Measurements from ENCODE around the gene EWSR1.
A peak's percentile ranks its signal among the peaks of the same experiment; 100 is the strongest.
"Not testable (repeated sequence)": the region's sequence is repeated elsewhere in the genome, so short reads cannot be mapped to it uniquely, and the experiment has no call there.

EWSR1 gene

DNA sequence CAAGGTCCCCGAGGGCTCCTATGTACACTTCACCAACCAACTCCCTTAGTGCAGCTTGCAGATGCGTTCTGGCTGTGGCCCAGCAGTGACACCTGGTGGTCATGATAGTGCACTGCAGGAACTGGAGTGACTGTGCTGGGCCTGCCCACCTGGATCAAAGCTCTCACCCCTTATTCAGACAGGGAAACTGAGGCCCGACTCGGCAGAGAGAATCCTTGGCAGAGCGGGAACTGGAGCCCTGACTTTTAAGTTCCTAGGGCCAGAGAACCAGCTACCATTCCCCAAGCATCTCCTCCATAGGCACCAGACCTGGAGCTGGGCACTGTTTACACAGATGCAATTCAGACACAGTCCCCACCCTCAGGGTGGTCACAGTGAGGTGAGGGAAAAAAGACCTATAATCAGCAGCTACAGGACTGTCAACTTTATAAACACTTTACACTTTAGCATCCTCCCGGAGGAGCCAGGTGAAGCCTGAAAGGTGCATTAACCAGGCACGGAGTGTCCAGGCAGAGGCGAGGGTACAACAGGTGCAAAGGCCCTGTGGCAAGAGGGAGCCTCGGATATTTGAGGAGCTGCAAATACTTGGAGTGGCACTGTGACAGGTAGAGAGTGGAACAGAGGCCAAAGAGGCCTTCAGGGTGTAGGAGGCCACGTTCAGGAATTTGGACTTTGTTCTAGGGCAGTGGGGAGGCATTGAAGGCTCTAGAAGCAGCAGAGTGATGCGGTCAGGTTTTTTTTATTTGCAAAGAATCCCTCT lies 22.3 kb upstream of the EWSR1 start:
- peak in 2 of 3 experiments; percentile 40 to 52 for DNase-seq (ENCODE audit: low read depth in 2 of 3, low spot score in 2 of 3)

DNA sequence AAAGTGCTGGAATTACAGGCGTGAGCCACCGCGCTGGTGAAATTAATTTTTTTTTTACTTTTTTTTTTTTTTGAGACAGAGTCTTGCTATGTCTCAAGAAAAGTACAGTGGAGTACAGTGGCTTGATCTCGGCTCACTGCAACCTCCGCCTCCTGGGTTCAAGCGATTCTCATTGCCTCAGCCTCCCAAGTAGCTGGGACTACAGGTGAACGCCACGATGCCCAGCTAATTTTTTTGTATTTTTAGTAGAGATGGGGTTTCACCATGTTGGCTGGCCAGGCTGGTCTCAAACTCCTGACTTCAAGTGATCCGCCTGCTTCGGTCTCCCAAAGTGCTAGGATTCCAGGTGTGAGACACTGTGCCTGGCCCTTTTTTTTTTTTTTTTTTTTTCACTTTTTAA lies 20.2 kb upstream of the EWSR1 start:
- DNase-seq (ENCODE audit: low read depth in 2 of 3, low spot score in 2 of 3): not testable (repeated sequence)

DNA sequence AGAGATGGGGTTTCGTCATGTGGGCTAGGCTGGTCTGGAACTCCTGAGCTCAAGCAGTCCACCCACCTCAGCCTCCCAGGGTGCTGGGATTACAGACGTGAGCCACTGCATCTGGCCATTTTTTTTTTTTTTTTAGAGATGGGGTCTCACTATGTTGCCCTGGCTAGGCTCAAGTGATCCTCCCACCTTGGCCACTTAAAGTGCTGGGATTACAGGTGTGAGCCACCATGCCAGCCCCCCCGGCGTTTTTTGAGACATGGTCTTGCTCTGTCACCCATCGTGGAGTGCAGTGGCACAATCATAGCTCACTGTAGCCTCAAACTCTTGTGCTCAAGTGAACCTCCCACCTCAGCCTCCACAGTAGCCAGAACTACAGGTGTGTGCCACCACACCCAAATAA lies 16.8 kb upstream of the EWSR1 start:
- no peak for DNase-seq (ENCODE audit: low read depth in 2 of 3, low spot score in 2 of 3)

DNA sequence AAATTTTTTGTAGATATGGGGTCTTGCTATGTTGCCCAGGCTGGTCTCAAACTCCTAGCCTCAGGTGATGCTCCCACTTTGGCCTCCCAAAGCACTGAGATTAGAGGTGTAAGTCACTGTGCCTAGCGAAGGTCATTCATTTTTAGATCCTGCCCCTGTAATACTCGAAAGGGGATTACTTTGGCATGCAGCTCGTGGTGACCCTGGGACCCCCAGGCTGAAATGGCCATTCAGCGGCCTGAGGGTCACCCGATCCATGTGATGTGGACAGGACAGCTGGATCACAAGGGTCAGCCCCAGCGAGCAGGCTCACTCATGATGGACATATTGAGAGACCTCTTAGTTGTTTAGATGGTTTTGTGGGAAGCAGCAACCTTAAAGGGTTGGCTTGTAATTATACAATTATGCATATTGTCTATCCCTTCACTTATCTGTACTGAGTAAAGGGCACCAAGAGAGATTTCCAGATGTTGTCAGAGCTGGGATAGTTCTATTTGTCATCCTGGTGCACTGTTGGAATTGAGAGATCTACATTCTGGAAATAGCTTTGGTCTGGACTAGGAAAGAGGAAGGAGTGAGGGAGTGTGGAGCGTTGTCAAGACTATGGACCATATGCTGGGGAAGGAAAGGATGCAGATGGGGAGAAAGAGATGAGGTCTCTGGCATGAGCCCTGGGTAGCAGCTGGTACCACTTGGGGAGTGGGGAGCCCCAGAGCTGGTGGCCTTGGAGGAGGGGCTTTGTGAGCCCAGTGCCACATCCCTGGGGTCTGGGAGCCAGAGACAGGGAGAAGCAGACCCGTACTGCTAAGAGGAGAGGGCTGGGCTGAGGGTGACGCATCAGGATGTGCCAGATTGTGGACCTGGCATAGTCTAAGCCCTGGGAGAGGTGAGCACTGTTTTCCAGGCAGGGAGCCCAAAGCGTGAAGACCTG lies 15.8 kb upstream of the EWSR1 start:
- DNase-seq (ENCODE audit: low read depth in 2 of 3, low spot score in 2 of 3): no peak

DNA sequence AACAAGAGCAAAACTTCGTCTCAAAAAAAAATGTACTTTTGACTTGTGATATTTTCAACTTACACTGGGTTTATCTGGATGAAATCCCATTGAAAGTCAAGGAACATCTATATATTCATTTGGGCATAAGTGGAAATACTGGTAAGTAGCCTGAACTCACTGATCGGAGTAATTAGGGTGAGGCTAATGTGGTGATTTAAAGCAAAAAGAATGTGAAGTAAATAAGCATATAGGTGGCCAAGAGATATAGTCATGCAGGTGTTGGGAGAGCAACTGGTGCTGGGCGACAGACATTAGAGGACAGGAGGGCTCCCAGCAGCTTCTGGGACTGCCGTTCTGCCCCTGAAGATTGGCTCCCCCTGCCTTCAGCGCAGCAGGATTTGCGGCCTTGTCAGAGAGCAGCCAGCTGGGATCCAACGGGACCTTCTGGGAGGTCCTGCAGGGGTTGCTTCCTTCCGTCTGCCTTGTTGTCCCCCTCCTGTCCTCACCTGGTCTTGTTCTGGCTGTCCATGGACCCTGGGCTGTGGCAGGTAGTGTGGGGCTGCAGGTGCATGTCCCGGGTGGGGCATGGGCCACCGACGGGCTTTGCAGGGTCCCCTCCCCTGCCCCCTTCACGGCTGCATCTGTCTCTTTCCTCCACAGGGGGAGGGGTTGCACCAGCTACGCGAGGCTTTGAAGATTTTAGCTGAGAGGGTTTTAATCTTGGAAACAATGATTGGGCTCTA lies 14.3 kb upstream of the EWSR1 start:
- DNase-seq (ENCODE audit: low read depth in 2 of 3, low spot score in 2 of 3): no peak

DNA sequence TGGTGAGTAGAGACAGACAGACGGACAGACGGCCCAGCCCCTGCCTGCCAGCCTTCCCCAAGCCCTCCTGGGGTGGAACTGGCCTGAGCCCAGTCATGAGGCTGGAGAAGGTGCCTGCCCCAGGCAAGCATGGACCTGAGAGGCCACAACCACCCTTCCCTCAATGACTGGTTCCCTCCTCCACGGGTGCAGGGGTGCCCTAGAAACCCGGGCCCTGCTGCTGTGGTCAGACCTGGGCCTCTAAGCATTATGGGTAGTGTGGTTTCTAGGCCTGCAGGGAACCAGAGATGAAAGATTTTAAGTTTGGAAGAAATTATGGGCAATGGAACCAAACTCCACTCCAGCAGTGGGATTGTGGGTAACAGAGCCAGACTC lies 13.8 kb upstream of the EWSR1 start:
- no peak for DNase-seq (ENCODE audit: low read depth in 2 of 3, low spot score in 2 of 3)

DNA sequence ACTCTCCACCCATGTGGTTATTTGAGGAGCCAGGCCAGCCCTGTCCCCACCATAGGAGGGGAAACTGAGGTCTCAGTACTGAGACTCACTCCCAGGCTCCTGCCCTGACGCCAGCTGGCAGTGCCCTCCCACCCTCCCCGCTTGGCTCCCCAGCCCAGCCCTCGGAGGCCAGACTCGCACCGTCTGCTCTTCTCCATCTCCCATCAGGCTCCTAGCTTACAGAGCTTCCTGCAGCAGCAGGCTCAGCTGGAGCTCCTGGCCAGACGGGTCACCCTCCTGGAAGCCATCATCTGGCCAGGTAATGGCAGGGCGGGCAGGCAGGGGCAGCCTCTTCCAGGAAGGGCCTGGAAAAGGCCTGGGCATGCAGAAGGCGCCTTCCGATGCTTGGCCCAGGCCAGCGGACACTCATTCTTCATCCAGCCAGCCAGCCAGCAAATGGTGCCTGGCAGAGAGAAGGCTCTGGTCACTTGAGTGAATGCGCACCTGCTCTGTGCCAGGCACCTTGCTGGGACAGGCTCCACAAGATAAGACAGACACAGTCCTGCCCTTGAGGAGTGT lies 12.9 kb upstream of the EWSR1 start:
- no peak for DNase-seq (ENCODE audit: low read depth in 2 of 3, low spot score in 2 of 3)

DNA sequence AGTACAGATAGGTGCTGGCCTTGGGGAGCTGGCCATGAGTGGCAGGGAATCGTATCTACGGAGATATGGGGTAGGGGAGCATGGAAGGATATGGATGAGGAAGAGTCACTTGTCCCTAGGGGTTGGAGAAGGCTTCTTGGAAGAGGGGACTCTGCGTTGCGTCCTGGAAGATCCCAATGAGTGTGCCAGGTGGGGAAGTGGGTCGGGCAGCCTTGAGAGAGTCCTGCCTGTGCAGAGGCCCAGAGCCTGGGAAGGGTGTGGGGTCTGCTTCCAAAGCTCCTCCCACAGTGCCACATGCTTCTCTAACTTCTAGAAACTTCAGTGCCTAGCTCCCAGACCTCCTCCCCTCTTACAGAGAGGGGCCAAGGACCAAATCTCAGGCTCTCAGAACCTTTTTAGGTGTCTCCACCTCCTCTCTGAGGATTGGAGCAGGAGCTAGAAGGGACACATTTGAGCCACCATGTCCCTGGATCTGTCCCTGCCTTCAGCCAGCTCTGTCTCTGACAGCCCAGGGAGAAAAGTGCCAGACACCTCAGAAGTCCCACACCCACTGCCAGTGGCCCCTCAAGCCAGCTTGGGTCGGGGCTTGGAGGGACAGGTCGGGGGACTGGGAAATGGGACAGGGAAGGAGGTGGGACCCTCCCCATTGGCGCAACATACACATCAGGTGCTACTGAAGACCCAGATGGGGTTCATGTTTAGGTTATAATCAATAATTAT lies 11.3 kb upstream of the EWSR1 start:
- DNase-seq (ENCODE audit: low read depth in 2 of 3, low spot score in 2 of 3): no peak

DNA sequence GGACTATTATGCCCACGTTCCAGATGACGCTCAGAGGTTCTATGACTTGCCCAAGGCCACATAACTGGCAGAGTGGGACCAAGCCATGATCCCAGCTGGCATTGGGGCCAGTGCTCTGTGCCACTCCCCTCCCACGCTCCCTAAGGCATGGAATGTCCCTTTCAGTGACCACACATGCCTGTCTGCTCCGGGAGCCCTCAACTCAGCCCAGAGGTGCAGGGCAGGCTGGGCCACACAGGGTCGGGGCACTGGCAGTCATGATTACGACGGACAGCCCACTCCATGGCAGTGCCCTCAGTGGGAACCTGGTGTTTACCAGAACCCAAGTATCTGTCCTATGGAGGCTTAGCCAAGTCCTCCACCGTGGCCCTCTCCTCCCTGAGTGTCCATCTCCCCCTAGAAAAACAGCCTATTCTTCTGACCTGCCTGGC lies 10.3 kb upstream of the EWSR1 start:
- no peak for DNase-seq (ENCODE audit: low read depth in 2 of 3, low spot score in 2 of 3)

DNA sequence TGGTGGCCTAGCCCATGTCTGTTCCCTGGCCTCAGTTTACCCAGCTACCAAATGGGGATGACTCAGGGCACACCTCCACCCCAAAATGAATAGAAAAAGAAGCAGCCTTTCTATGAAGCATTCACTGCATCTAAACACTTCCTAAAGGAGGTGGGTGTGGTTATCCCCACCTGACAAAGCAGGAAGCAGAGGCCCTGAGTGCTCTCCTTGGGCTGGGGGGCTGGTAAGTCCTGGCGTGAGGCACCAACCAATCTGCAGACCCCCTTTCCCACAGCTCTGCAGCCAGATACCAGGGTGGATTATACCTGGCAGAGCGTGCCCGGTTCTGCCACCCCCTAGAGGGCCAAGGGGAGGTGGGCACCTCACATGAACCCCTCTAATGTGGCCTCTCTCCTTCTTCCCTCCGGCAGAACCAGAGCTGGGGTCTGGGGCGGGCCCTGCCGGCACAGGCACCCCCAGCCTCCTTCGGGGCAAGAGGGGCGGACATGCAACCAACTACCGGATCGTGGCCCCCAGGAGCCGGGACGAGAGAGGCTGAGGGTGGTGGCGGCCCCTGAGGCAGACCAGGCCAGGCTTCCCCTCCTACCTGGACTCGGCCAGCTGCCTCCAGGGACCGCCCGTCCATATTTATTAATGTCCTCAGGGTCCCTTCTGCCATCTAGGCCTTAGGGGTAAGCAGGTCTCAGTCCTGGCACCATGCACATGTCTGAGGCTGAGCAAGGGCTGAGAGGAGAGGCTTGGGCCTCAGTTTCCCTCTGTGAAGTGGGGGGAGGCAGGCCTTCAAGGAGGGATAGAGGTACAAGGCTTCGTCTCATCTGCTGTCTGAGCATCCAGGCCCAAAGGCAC lies 9.4 kb upstream of the EWSR1 start:
- DNase-seq (ENCODE audit: low read depth in 2 of 3, low spot score in 2 of 3): no peak

DNA sequence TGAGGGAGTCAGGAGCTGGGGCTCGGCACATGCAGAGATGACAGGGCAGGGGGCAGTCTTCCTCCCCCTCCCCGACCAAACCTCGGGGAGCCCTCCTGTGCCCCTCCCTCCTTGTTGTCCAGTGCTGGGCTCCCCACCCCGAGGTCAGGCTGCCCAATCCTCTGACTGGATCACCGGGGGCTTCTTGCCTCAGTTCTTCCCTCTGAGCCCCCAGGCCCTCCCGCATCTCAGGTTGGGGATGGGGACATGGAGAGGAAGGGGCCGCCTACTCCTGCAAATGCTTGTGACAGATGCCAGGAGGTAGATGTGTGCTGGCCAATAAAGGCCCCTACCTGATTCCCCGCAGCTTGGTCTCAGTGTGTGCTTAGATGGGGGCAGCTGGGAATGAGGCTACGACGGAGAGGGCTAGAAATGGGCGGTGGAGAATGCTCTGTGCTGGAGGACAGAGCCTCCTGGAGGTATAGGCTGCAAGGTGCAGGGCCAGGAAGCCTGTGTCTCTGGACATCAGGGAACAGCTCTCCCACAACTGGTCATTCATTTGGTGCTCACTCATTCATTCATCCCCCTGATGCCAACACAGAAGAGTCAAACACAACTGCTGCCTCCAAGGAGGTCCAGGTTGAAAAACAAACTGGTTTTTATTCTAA lies 8.7 kb upstream of the EWSR1 start:
- DNase-seq (ENCODE audit: low read depth in 2 of 3, low spot score in 2 of 3): no peak

DNA sequence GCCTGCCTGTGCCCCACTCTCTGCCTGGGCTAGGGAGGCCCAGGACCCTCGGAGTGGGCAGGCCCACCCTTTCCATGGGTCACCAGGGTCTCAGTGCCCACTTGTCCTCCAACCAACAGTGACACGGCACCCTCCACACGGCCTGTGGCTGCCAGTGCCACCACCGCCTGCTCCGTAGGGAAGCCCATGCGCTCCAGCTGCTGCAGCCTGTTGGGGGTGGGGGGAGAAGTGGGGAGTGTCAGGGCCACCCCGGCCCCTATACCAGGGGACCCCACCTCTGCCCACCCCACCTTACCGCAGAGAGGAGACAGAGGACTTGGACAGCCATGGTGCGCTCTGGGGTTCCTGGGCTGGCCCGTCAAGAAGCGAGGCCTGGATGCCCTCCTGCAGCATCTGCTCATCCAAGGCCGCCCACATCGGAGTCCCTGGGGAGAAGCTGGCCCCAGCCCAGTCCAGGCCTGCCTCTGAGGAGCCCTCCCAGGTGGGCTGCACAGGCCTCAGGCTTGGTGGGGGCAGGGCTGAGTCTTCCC lies 8.0 kb upstream of the EWSR1 start:
- no peak for DNase-seq (ENCODE audit: low read depth in 2 of 3, low spot score in 2 of 3)

DNA sequence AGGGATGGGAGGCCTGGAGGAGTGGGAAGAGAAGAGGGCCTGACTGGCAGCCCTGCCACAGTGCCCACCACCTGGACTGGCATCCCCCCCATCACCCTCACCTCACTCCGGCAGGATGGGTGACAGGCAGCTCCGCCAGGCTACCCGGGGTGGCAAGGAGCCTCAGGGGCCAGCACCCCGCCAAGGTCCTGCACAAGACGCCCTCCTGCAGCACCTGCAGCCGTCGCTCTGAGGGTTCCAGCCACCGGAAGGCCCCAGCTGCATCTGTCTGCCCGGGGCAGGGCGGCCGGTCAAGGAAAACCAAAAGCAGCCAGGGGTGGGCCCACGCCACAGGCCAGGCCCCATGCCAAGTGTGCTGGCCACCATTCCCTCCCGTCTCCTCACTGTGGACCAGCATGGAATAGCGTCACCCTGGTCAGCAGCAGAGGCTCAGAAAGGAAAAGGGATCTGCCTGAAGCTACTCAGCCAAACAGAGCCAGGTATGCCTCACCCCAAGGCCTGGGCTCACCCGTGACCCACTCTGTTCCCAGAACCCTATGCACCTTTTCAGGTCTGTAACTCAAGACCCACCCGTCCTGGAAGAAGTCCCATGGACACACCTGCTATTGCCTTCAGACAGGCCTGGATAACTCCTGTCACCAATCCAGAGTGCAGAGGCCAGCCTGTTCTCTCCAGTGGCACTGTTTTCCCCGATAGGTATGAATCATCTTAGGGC lies 7.3 kb upstream of the EWSR1 start:
- DNase-seq (ENCODE audit: low read depth in 2 of 3, low spot score in 2 of 3): no peak

DNA sequence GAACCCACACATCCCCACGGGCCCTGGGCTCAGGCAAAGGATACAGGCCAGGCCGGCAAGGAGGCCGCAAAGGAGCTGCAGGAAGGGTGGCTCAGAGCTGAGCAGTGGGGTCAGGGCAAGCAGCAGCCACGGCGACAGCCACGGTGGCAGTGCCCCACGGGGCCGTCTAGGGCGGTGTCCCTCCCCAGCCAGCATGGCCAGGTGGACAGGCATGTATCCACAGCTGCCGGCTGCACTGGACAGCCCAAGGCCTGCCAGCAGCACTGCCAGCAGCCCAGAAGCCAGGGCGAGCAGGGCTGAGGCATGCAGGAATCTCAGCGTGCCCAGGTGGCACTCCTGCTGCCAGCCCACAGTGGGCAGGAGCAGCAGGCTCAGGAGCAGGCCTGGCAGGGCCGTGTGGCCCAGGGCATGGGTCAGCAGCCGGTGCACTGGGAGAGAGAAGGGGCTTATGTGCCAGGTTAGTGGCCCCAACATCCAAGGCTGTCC lies 4.2 kb upstream of the EWSR1 start:
- DNase-seq (ENCODE audit: low read depth in 2 of 3, low spot score in 2 of 3): no peak

DNA sequence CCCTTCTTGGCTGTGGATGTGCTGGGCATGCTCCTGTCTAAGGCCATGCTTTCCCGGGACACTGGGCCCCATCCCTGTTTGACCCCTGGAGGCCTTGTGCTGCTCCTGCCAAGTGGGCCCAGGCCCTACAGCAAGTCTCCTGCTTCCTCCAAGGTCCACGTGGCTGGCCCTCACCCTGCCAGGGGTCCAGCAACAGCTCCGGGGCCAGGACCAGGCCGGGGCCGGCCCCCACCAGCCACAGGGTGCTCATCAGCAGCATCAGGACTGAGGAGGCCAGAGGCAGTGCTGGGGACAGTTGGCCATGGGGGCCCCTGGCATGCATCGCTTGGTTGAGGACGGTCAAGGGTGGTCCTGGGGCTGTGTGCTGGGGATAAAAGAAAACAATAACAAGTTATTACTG lies 2.8 kb upstream of the EWSR1 start:
- no peak for DNase-seq (ENCODE audit: low read depth in 2 of 3, low spot score in 2 of 3)

DNA sequence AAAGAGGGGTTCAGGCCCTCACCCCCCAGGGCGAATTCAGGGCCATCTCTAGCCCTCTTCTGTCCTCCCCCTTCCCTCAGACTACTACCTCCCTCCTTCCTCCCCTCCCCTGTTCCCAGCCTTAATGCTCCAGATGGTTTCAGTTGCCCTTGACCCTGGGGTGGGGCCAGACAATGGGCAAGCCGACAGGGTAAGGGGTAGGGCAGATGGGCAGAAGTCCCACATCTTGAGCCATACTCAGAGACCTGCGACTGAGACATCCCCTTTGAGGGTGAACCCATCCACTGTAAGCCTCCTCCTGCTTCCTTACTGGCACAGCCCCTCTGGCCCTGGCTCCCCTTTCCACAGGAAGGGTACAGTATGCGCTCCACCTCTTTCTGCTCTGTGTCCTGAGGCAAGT lies 2.1 kb upstream of the EWSR1 start:
- no peak for DNase-seq (ENCODE audit: low read depth in 2 of 3, low spot score in 2 of 3)

DNA sequence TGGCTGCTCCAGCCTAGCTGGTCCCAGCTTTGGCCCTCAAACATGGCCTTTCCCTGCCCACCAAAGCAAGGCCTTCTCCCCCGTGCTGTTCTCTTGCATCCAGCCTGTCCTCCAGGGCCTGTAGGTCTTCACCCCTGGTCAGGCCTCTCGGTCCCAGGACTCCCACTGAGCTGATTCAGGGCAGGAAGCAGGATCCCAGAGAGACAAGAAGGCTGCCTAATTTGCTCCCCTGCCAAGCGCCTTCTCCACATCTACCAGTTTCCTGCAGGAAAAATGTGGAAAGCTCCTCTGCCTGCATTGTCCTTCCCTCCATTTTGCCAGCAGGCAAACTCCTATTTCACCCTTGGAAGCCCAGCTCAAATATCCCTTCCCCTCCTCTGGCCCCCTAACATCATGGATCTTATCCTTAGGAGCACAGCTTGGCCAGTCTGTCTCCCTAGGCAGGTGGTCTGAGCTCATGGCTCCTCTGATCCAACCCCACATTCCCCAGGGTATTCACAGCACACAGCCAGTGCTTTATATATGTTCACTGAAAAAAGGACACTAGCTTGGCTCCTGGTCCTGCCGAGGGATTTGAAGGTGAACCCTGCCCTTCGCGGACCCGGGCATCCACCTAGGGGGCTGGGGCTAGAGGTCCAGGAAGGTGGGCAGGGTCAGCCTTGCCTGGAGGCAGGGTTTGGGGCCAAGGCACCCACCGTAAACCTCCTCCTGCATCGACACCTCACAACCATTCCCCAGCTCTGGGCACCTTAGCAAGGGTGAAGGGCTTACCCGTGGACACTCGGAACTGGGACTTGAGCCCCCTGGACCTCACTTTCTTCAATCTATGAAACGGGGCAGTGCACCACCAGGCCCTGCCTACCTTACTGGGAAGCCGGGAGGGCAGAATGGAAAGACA lies 1.3 kb upstream of the EWSR1 start:
- DNase-seq (ENCODE audit: low read depth in 2 of 3, low spot score in 2 of 3): no peak

Data from activated CD8-positive, alpha-beta memory T cell treated with anti-CD3 and anti-CD28 coated beads for 48 hours (primary cell).